Neural progenitor cell (in vitro differentiated cells): ENCODE measurements around the gene USP7.

Experiments
- CTCF ChIP-seq: fragments of 200-600 bp; sonication (generic); IDR thresholded peaks from 2 replicates; pipeline ENCODE4 v1.5.1; 2017; ENCODE audit warnings: antibody characterized with exemption, mild to moderate bottlenecking
- EZH2 ChIP-seq: fragments of 200-600 bp; sonication (generic); IDR thresholded peaks from 2 replicates; pipeline ENCODE4 v1.6.1; 2017; ENCODE audit warnings: antibody characterized with exemption, mild to moderate bottlenecking, moderate library complexity

- TF ChIP-seq CTCF (no peak), EZH2 (no peak)
These were observed 99.9 kb downstream of the USP7 start for GRCh38 chr16:8863594-8864424.
